ENCODE measurements around the gene DOCK2.

GRCh38 chr5:169850409-169850808 is 213.3 kb downstream of the DOCK2 start:
- TF ChIP-seq SIN3A (IDR thresholded peaks at IDR 0.05; ENCODE audit: borderline replicate concordance, insufficient read depth, low read length) (no peak), POLR2AphosphoS5 (IDR thresholded peaks at IDR 0.05; ENCODE audit: low read depth, low read length) (no peak), REST (IDR thresholded peaks at IDR 0.05; ENCODE audit: insufficient read depth in 1 of 2, low read depth in 2 of 2, low read length in 2 of 2) (no peak), TAF1 (IDR thresholded peaks at IDR 0.05; ENCODE audit: borderline replicate concordance, insufficient read depth, low read length) (no peak)
